ENCODE data around the gene GID4. TPM values are rescaled to one million over a fixed set of nuclear protein-coding genes. Genes with fewer than 3 reads are reported as not detected.

The GID4 gene
- total and polyA plus RNA-seq, 4 donors, result 1.7 to 4.9 (median 3.7) TPM

- DNase-seq (ENCODE audit: low spot score), result no peak
- Histone ChIP-seq H3K27me3 (ENCODE audit: control insufficient read depth in 4 of 4, insufficient read depth in 4 of 4, low read length in 3 of 4) (no peaks in the 10 kb centered on the region), H3K4me3 (ENCODE audit: low read depth in 1 of 3, low read length in 3 of 3) (no peak overlapping the region), H3K36me3 (ENCODE audit: control insufficient read depth in 4 of 4, insufficient read depth in 3 of 4, low read depth in 1 of 4, low read length in 3 of 4) (no peaks in the 10 kb centered on the region), H3K4me1 (ENCODE audit: control insufficient read depth in 4 of 4, insufficient read depth in 4 of 4, low read length in 3 of 4) (no peaks in the 10 kb centered on the region), H3K9ac (ENCODE audit: low read depth in 1 of 2, low read length in 2 of 2) (no peak overlapping the region), H3K9me3 (ENCODE audit: control insufficient read depth in 4 of 4, low read length in 3 of 4) (no peaks in the 10 kb centered on the region), H3K27ac (ENCODE audit: low read depth in 1 of 2, low read length in 2 of 2) (no peak overlapping the region)
- TF ChIP-seq CTCF (IDR thresholded peaks at IDR 0.05; ENCODE audit: low read depth, low read length, missing input control) (no peak), EGR1 (IDR thresholded peaks at IDR 0.05; ENCODE audit: low read depth in 2 of 2) (no peak), HNF4G (IDR thresholded peaks at IDR 0.05) (no peak), HNF4A (conservative IDR thresholded peaks at IDR 0.05) (no peak), JUND (IDR thresholded peaks at IDR 0.05) (no peak), RAD21 (IDR thresholded peaks at IDR 0.05) (no peak), FOXA1 (IDR thresholded peaks at IDR 0.05) (no peak), ZBTB33 (IDR thresholded peaks at IDR 0.05) (no peak), RXRA (IDR thresholded peaks at IDR 0.05) (no peak), NR2F2 (IDR thresholded peaks at IDR 0.05) (no peak), SP1 (IDR thresholded peaks at IDR 0.05) (no peak), REST (IDR thresholded peaks at IDR 0.05) (no peak), ATF3 (IDR thresholded peaks at IDR 0.05) (no peak)
- WGBS, result 92% methylated on average over 8 of the region's 8 CpGs
Measured at GRCh38 chr17:17998934-17999333, 40.3 kb upstream of the GID4 start.

GRCh38 chr17:17999364-18000029, 39.7 kb upstream of the GID4 start:
- H3K27me3 ChIP-seq (ENCODE audit: control insufficient read depth in 4 of 4, insufficient read depth in 4 of 4, low read length in 3 of 4), result no peaks in the 10 kb centered on the region
- H3K9me3 ChIP-seq (ENCODE audit: control insufficient read depth in 4 of 4, low read length in 3 of 4), result no peaks in the 10 kb centered on the region
- no peak overlapping the region for H3K27ac ChIP-seq (ENCODE audit: low read depth in 1 of 2, low read length in 2 of 2)
- H3K4me1 ChIP-seq (ENCODE audit: control insufficient read depth in 4 of 4, insufficient read depth in 4 of 4, low read length in 3 of 4), result no peaks in the 10 kb centered on the region
- no peak for DNase-seq (ENCODE audit: low spot score)
- H3K9ac ChIP-seq (ENCODE audit: low read depth in 1 of 2, low read length in 2 of 2), result no peak overlapping the region
- no peaks in the 10 kb centered on the region for H3K36me3 ChIP-seq (ENCODE audit: control insufficient read depth in 4 of 4, insufficient read depth in 3 of 4, low read depth in 1 of 4, low read length in 3 of 4)
- 89% methylated on average over 9 of the region's 9 CpGs for WGBS
- no peak overlapping the region for H3K4me3 ChIP-seq (ENCODE audit: low read depth in 1 of 3, low read length in 3 of 3)
- TF ChIP-seq JUND (IDR thresholded peaks at IDR 0.05) (no peak), FOXA1 (IDR thresholded peaks at IDR 0.05) (no peak), HNF4A (conservative IDR thresholded peaks at IDR 0.05) (no peak), EGR1 (IDR thresholded peaks at IDR 0.05; ENCODE audit: low read depth in 2 of 2) (no peak), RXRA (IDR thresholded peaks at IDR 0.05) (no peak), CTCF (IDR thresholded peaks at IDR 0.05; ENCODE audit: low read depth, low read length, missing input control) (no peak), REST (IDR thresholded peaks at IDR 0.05) (no peak), FOXA2 (IDR thresholded peaks at IDR 0.05) (no peak), MAX (IDR thresholded peaks at IDR 0.05) (no peak), ATF3 (IDR thresholded peaks at IDR 0.05) (no peak), TAF1 (conservative IDR thresholded peaks at IDR 0.05) (no peak), HNF4G (IDR thresholded peaks at IDR 0.05) (no peak)
